WTC11 (cell line): ENCODE data around the gene COG3. TPM values are rescaled to one million over a fixed set of nuclear protein-coding genes. Genes with fewer than 3 reads are reported as not detected.

ENCODE experiments used
- ATAC-seq: fragments of 200-7000 bp; cut with Tn5 transposase; 2 replicates; pipeline ENCODE4 v1.10.0; 2021; ENCODE audit warnings: mild to moderate bottlenecking, moderate library complexity
- CTCF ChIA-PET: fragments of 300-600 bp; sonication (Branson Sonifier 250); formaldehyde crosslinking; loops from one replicate; lab custom pipeline; 2021; ENCODE audit warnings: antibody characterized with exemption; lab: Charles Lee
- POLR2A ChIA-PET: fragments of 350-600 bp; sonication (Branson Sonifier 250); formaldehyde crosslinking; loops from one replicate; lab custom pipeline; 2021; ENCODE audit warnings: antibody characterized with exemption; lab: Charles Lee
- DNase-seq: peaks from one replicate; pipeline ENCODE4 v3.0.0; 2021; ENCODE audit warnings: low spot score
- H3K27ac Mint-ChIP-seq: 2 replicates; pipeline ENCODE4 v1.8.0; 2021; ENCODE audit warnings: mixed read lengths
- H3K27me3 Mint-ChIP-seq: 2 replicates; pipeline ENCODE4 v1.8.0; 2021; ENCODE audit warnings: low read depth, mild to moderate bottlenecking, moderate library complexity, mixed read lengths
- H3K36me3 Mint-ChIP-seq: 2 replicates; pipeline ENCODE4 v1.8.0; 2021; ENCODE audit warnings: mixed read lengths
- H3K4me1 Mint-ChIP-seq: 2 replicates; pipeline ENCODE4 v1.8.0; 2022; ENCODE audit warnings: mixed read lengths
- H3K4me3 Mint-ChIP-seq: 2 replicates; pipeline ENCODE4 v1.8.0; 2021; ENCODE audit warnings: mild to moderate bottlenecking, moderate library complexity, mixed read lengths
- H3K9me3 Mint-ChIP-seq: 2 replicates; pipeline ENCODE4 v1.8.0; 2021; ENCODE audit warnings: mixed read lengths
- ATF2 ChIP-seq: sonication (generic); formaldehyde crosslinking; IDR thresholded peaks from 2 replicates; pipeline ENCODE4 v1.8.1; 2022; ENCODE audit warnings: low read depth, missing genetic modification reagents, borderline replicate concordance
- CBFB ChIP-seq: sonication (generic); formaldehyde crosslinking; IDR thresholded peaks from 2 replicates; pipeline ENCODE4 v1.8.1; 2022; ENCODE audit warnings: mild to moderate bottlenecking, low read depth, missing genetic modification reagents
- E2F4 ChIP-seq: sonication (generic); formaldehyde crosslinking; IDR thresholded peaks from 2 replicates; pipeline ENCODE4 v1.8.1; 2022; ENCODE audit warnings: low read depth, mild to moderate bottlenecking, moderate library complexity, missing genetic modification reagents, borderline replicate concordance
- ETV6 ChIP-seq: sonication (generic); formaldehyde crosslinking; IDR thresholded peaks from 2 replicates; pipeline ENCODE4 v1.8.1; 2022; ENCODE audit warnings: mild to moderate bottlenecking, missing genetic modification reagents
- GABPB1 ChIP-seq: sonication (generic); formaldehyde crosslinking; IDR thresholded peaks from 2 replicates; pipeline ENCODE4 v1.8.1; 2023; ENCODE audit warnings: mild to moderate bottlenecking, missing genetic modification reagents
- GRHL2 ChIP-seq: fragments of 250-450 bp; sonication (Bioruptor Pico); IDR thresholded peaks from 2 replicates; pipeline ENCODE4 v1.8.0; 2022; ENCODE audit warnings: mild to moderate bottlenecking, moderate library complexity; ENCODE audit not compliant: insufficient replicate concordance, severe bottlenecking
- MXD4 ChIP-seq: fragments of 250-450 bp; sonication (Bioruptor Pico); IDR thresholded peaks from 2 replicates; pipeline ENCODE4 v1.8.0; 2021; ENCODE audit warnings: mild to moderate bottlenecking, moderate library complexity, borderline replicate concordance
- NFE2L1 ChIP-seq: sonication (generic); formaldehyde crosslinking; IDR thresholded peaks from 2 replicates; pipeline ENCODE4 v1.8.1; 2023; ENCODE audit warnings: missing genetic modification reagents
- NR1H2 ChIP-seq: sonication (generic); formaldehyde crosslinking; IDR thresholded peaks from 2 replicates; pipeline ENCODE4 v1.9.0; 2021; ENCODE audit warnings: mild to moderate bottlenecking, moderate library complexity, missing genetic modification reagents
- NR3C1 ChIP-seq: sonication (generic); formaldehyde crosslinking; conservative IDR thresholded peaks from 2 replicates; pipeline ENCODE4 v1.8.1; 2023; ENCODE audit warnings: low read depth, mild to moderate bottlenecking, missing genetic modification reagents
- SP1 ChIP-seq: sonication (generic); formaldehyde crosslinking; conservative IDR thresholded peaks from 2 replicates; pipeline ENCODE4 v1.8.1; 2022; ENCODE audit warnings: missing genetic modification reagents
- USF2 ChIP-seq: sonication (generic); formaldehyde crosslinking; IDR thresholded peaks from 2 replicates; pipeline ENCODE4 v1.8.1; 2023; ENCODE audit warnings: mild to moderate bottlenecking, missing genetic modification reagents, moderate library complexity
- ZMAT4 ChIP-seq: fragments of 250-450 bp; sonication (Bioruptor Pico); IDR thresholded peaks from 2 replicates; pipeline ENCODE4 v1.9.0; 2021; ENCODE audit warnings: mild to moderate bottlenecking
- ZNF121 ChIP-seq: sonication (generic); formaldehyde crosslinking; IDR thresholded peaks from 2 replicates; pipeline ENCODE4 v1.8.0; 2023; ENCODE audit warnings: missing genetic modification reagents
- ZNF396 ChIP-seq: fragments of 250-450 bp; sonication (Bioruptor Pico); IDR thresholded peaks from 2 replicates; pipeline ENCODE4 v1.8.0; 2021; ENCODE audit warnings: mild to moderate bottlenecking, moderate library complexity, borderline replicate concordance
- ZNF532 ChIP-seq: fragments of 250-450 bp; sonication (Bioruptor Pico); IDR thresholded peaks from 2 replicates; pipeline ENCODE4 v1.9.0; 2021; ENCODE audit warnings: mild to moderate bottlenecking, borderline replicate concordance
- total RNA-seq: library from RNA; stranded (reverse); gene quantifications from 3 replicates; pipeline ENCODE4 v1.2.3, GENCODE V29; 2021
- TF ChIP-seq, protein P1 (sequence below): sonication (generic); formaldehyde crosslinking; IDR thresholded peaks from 2 replicates; pipeline ENCODE4 v1.8.1; 2022; ENCODE audit warnings: missing genetic modification reagents, borderline replicate concordance
- TF ChIP-seq, protein P2 (sequence below): sonication (generic); formaldehyde crosslinking; IDR thresholded peaks from 2 replicates; pipeline ENCODE4 v1.8.1; 2023; ENCODE audit warnings: mild to moderate bottlenecking, missing genetic modification reagents, borderline replicate concordance
- TF ChIP-seq, protein P3 (sequence below): sonication (generic); formaldehyde crosslinking; IDR thresholded peaks from 2 replicates; pipeline ENCODE4 v1.8.1; 2022; ENCODE audit warnings: mild to moderate bottlenecking, moderate library complexity, missing genetic modification reagents

Gene COG3
- total RNA-seq, 1 experiment from 2014 or later = 21.6 TPM

GRCh38 chr13:45466359-45466758, 1.6 kb downstream of the COG3 start (continued):
- TF ChIP-seq ETV6 (CRISPR knock-in tag) (no peak), ATF2 (CRISPR knock-in tag) (no peak), NR1H2 (CRISPR knock-in tag) (no peak), E2F4 (CRISPR knock-in tag) (no peak), CBFB (no peak), NR3C1 (CRISPR knock-in tag) (no peak), ZNF532 (CRISPR knock-in tag) (no peak), ZNF396 (no peak)

GRCh38 chr13:45468635-45469034, 3.9 kb downstream of the COG3 start:
- DNase-seq = no peak
- ChIA-PET POLR2A (no interaction called here), CTCF (interaction anchor here (1.2 kb wide), 1 partner anchor 98 kb away, joined by 4 read pairs; no protein-coding TSS in a partner anchor)
- Mint-ChIP-seq H3K4me3 (no peak overlapping the region), H3K4me1 (peaks cover 30% of the 10 kb centered on the region), H3K9me3 (peaks cover 7% of the 10 kb centered on the region; the same call in 1 of the 2 replicates), H3K36me3 (no peaks in the 10 kb centered on the region), H3K27me3 (no peaks in the 10 kb centered on the region), H3K27ac (no peak overlapping the region)
- ATAC-seq = 0 out of 2 replicates have a peak, but pooled peaks have one; percentile 7
- no peak for TF ChIP-seq NFE2L1
- no peak for TF ChIP-seq SP1 (CRISPR knock-in tag)
- TF ChIP-seq ZMAT4 (CRISPR knock-in tag) = no peak
- no peak for TF ChIP-seq MXD4 (CRISPR knock-in tag)
- TF ChIP-seq, protein P1, sequence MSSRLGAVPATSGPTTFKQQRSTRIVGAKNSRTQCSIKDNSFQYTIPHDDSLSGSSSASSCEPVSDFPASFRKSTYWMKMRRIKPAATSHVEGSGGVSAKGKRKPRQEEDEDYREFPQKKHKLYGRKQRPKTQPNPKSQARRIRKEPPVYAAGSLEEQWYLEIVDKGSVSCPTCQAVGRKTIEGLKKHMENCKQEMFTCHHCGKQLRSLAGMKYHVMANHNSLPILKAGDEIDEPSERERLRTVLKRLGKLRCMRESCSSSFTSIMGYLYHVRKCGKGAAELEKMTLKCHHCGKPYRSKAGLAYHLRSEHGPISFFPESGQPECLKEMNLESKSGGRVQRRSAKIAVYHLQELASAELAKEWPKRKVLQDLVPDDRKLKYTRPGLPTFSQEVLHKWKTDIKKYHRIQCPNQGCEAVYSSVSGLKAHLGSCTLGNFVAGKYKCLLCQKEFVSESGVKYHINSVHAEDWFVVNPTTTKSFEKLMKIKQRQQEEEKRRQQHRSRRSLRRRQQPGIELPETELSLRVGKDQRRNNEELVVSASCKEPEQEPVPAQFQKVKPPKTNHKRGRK (CRISPR knock-in tag) = no peak
- TF ChIP-seq, protein P2, sequence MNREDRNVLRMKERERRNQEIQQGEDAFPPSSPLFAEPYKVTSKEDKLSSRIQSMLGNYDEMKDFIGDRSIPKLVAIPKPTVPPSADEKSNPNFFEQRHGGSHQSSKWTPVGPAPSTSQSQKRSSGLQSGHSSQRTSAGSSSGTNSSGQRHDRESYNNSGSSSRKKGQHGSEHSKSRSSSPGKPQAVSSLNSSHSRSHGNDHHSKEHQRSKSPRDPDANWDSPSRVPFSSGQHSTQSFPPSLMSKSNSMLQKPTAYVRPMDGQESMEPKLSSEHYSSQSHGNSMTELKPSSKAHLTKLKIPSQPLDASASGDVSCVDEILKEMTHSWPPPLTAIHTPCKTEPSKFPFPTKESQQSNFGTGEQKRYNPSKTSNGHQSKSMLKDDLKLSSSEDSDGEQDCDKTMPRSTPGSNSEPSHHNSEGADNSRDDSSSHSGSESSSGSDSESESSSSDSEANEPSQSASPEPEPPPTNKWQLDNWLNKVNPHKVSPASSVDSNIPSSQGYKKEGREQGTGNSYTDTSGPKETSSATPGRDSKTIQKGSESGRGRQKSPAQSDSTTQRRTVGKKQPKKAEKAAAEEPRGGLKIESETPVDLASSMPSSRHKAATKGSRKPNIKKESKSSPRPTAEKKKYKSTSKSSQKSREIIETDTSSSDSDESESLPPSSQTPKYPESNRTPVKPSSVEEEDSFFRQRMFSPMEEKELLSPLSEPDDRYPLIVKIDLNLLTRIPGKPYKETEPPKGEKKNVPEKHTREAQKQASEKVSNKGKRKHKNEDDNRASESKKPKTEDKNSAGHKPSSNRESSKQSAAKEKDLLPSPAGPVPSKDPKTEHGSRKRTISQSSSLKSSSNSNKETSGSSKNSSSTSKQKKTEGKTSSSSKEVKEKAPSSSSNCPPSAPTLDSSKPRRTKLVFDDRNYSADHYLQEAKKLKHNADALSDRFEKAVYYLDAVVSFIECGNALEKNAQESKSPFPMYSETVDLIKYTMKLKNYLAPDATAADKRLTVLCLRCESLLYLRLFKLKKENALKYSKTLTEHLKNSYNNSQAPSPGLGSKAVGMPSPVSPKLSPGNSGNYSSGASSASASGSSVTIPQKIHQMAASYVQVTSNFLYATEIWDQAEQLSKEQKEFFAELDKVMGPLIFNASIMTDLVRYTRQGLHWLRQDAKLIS (CRISPR knock-in tag) = no peak
- no peak for TF ChIP-seq ZNF121
- no peak for TF ChIP-seq GRHL2 (CRISPR knock-in tag)
- no peak for TF ChIP-seq GABPB1 (CRISPR knock-in tag)
- TF ChIP-seq, protein P3, sequence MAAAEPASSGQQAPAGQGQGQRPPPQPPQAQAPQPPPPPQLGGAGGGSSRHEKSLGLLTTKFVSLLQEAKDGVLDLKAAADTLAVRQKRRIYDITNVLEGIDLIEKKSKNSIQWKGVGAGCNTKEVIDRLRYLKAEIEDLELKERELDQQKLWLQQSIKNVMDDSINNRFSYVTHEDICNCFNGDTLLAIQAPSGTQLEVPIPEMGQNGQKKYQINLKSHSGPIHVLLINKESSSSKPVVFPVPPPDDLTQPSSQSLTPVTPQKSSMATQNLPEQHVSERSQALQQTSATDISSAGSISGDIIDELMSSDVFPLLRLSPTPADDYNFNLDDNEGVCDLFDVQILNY = no peak
- no peak for TF ChIP-seq USF2 (CRISPR knock-in tag)
- no peak for TF ChIP-seq ZNF396
